Adipose tissue (tissue), 3 donors: Measurements from ENCODE around the gene ZNF521. TPM values are rescaled to one million over a fixed set of nuclear protein-coding genes. Genes with fewer than 3 reads are reported as not detected.

ENCODE experiments used
- H3K27ac ChIP-seq: one replicate; pipeline ENCODE4 v1.5.1; 2013; ENCODE audit warnings: low read depth, low read length
- WGBS, 3 donors: extraction: QIAGEN DNeasy Blood & Tissue Kit; methylation state at CpG; one replicate each; pipeline ENCODE4 v1.1.7; 2013; 5-methylcytosine and 5-hydroxymethylcytosine counted together
- polyA plus RNA-seq, 3 donors: library from polyadenylated mRNA; stranded (reverse); fragments of 200-250 nt; gene quantifications; one replicate each; pipeline ENCODE4 v1.2.3, GENCODE V29; 2013
- donor health status: healthy with polysubstance abuse.
- donor health status: Bipolar disorder and iron deficiency.
- donor health status: healthy.

The ZNF521 gene
- polyA plus RNA-seq, 3 donors, result 1.8 to 12.4 (median 11.4) TPM

DNA sequence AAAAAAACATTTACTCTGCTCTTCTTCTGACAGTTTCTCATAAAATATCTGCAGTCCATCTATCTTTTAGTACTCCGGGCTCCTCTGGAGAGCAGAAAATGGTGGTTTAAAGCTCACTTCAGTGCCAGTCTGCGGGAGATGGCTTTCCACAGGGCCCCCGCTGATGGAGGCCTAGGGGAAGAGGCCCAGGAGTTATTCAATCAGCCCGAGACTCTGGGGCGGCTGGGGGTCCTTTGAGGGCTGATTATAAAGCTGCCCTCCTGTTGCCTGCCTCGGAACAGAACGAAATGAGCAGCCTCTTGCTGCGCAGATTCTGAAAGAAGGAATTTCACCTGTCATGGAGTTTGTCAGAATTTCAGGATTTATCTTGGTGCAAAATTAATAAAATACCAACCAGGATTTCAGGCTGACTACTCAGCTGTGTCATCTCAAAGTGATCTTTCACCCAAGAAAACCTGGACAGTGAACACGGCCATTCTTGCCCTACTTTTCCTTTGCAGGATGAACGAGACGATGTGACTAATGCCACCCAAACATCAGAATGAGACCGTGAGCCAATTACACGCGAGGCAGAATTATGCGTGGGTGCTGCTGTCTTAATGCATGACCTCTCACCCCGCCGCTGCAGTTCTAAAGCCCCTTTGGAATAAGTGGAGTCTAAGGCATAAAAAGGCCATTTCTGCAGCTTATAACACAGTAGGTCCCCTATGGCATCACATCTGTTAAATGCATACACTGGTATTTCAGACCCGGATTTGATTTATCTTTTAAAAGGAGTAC lies 273.8 kb downstream of the ZNF521 start:
- H3K27ac ChIP-seq, result no peak overlapping the region
- WGBS, 3 donors, result 78 to 92% (median 91%) methylated on average over 18 of the region's 18 CpGs

- WGBS, 3 donors, result 60 to 81% (median 80%) methylated on average over 19 of the region's 19 CpGs
- no peak overlapping the region for H3K27ac ChIP-seq
Observed at GRCh38 chr18:25077038-25077943, 274.7 kb downstream of the ZNF521 start.

GRCh38 chr18:25075783-25076182 lies 276.2 kb downstream of the ZNF521 start:
- WGBS, 3 donors, result 64 to 86% (median 83%) methylated on average over 3 of the region's 3 CpGs
- no peak overlapping the region for H3K27ac ChIP-seq

DNA sequence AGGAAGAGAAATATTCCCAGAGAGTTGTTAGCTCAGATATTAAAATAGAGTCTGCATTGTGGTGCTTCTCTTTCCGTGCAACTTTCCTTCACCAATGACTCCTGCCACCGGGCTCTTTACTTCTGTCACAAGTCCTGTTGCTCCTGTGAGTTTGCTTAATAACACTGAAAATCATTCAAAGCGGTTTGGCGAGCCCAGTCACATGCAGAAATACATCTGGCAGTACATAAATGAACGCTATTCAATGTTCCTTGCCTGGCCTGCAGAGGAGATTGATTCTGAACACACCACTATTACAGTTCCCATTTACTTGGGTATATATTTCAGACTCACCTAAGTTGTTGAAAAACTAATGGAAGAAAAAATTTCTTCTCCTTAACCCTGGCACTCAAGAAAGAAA lies 276.6 kb downstream of the ZNF521 start:
- no peak overlapping the region for H3K27ac ChIP-seq
- WGBS, 3 donors, result 43 to 94% (median 93%) methylated on average over 5 of the region's 5 CpGs

DNA sequence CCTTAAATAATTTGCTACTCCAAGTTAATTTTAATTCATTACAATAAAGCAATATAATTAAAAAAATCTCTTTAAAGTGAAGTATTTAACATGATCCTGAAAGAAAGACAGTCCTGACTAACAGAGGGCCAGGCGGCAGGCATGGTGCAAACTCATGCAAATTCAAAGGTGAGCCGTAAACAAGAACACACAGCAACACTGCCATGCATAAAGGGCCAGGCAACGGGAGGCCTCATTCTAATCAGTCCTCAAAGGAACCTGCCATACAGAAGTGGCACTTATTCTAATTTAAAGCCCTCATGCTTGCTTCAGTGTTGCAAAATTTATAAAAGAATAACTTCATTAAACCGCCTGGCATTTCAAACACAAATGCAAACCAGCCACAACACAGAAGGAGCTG lies 277.0 kb downstream of the ZNF521 start:
- WGBS, 3 donors, result 61 to 93% (median 91%) methylated on average over 4 of the region's 4 CpGs
- no peak overlapping the region for H3K27ac ChIP-seq

GRCh38 chr18:25072205-25072604 lies 279.8 kb downstream of the ZNF521 start:
- WGBS, 3 donors, result 85 to 97% (median 96%) methylated on average over 6 of the region's 6 CpGs

DNA sequence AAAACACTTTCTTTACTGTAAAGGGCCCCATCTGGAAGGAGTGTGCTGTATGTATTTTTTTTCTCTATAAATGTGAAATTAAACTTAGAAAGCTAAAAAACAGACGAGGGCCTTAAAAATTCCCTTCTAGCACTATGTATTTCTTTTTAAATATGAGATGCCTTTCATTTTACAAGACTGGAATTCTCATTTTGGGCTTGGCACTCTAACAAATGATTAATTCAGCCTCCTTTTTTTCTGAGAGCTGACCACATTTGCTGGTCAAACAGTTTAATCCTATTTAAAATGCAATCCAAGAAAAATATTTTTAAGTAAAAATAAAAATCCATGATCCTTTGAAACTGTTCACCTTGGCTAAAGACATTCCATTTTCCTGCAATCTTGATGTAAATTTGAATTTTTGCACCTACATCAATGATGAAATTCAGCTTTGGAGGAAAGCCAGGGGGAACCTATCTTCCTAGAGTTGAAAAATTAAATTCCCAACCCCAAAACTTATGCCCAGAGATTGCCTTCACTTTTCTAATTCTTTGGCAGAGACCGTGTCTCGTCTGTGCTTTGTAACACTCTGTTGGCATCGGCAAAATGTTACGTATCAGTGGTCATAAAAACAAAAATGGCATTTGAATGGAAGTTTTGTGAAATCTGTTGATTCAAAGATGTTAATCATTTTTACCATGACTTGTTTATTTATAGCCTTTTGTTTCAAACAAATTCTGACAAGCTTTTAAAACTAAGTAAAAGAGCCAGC lies 284.5 kb downstream of the ZNF521 start:
- no peak overlapping the region for H3K27ac ChIP-seq
- WGBS, 3 donors, result 52 to 70% (median 54%) methylated on average over 5 of the region's 5 CpGs

More at GRCh38 chr18:25072205-25072604, 279.8 kb downstream of the ZNF521 start:
- no peak overlapping the region for H3K27ac ChIP-seq

- no peak overlapping the region for H3K27ac ChIP-seq
- 58 to 70% (median 62%) methylated on average over 3 of the region's 3 CpGs for WGBS, 3 donors
Observed at GRCh38 chr18:25066516-25066915, 285.4 kb downstream of the ZNF521 start.

DNA sequence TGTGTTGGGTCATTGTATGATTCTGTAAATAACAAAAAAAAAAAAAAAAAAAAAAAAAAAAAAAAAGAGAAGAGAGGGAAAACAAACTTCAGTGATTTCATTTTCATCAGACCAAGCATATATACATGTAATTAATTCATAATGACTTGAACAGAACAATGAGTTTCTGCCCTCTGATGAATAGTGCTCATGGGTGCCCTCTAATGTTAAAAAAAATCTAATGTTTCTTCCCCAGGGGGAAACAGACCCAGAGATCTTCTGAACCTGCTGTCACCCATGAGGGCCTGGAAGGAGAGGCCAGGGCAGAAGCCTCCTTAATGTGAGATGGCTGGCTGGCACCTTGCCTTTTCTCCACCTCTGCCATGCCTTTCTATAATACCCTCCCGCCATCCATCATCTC lies 289.2 kb downstream of the ZNF521 start:
- WGBS, 3 donors, result 88 to 95% (median 92%) methylated on average over 1 of the region's 1 CpG
- no peak overlapping the region for H3K27ac ChIP-seq

- 49 to 98% (median 97%) methylated on average over 2 of the region's 2 CpGs for WGBS, 3 donors
- no peak overlapping the region for H3K27ac ChIP-seq
Observed at GRCh38 chr18:25061395-25061794, 290.6 kb downstream of the ZNF521 start.

DNA sequence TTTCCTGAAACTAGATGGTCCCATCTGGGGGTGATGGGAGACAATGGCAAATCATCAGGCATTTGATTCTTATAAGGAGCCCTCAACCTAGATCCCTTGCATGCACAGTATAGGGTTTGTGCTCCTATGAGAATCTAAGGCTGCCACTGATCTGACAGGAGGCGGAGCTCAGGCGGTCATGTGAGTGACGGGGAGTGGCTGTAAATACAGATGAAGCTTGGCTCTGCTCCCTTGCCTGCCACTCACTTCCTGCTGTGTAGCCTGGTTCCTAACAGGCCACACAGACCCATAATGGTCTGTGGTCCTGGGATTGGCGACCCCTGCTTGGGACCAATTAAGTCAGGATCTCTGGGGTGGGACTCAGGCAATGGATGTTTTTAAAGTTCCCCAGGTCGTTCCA lies 293.4 kb downstream of the ZNF521 start:
- H3K27ac ChIP-seq, result no peak overlapping the region
- WGBS, 3 donors, result 71 to 88% (median 88%) methylated on average over 5 of the region's 5 CpGs

DNA sequence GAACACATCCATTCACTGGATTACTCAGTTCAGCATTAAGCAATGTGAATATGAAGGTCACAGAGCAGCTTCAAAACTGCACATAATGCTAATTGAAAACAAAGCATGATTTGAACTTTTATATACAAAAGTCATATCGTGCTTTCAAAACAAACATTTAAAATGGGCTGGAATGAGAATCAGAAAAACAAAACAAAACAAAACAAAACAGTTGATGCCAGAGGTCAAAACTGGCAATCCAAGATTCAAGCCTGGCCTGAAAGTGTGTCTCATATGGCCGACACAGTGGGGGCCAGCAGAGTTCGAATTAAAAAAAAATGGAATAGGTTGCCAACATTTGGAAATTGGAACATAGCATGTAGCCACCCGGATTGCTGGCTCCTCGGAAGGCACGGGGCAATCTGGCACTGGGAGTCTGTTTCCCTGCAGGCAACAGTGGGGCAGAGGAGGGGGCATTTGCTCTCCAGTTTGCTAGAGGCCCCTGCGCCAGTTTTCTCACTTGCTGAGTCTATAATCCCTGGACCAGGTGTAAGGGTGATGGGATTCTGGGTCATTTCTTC lies 294.4 kb downstream of the ZNF521 start:
- H3K27ac ChIP-seq, result no peak overlapping the region
- WGBS, 3 donors, result 76 to 87% (median 84%) methylated on average over 7 of the region's 7 CpGs

- WGBS, 3 donors, result 76 to 96% (median 83%) methylated on average over 8 of the region's 8 CpGs
- no peak overlapping the region for H3K27ac ChIP-seq
Observed at GRCh38 chr18:25056429-25056828, 295.5 kb downstream of the ZNF521 start.

GRCh38 chr18:25055076-25055475 lies 296.9 kb downstream of the ZNF521 start:
- 61 to 76% (median 64%) methylated on average over 4 of the region's 4 CpGs for WGBS, 3 donors
- H3K27ac ChIP-seq, result no peak overlapping the region

DNA sequence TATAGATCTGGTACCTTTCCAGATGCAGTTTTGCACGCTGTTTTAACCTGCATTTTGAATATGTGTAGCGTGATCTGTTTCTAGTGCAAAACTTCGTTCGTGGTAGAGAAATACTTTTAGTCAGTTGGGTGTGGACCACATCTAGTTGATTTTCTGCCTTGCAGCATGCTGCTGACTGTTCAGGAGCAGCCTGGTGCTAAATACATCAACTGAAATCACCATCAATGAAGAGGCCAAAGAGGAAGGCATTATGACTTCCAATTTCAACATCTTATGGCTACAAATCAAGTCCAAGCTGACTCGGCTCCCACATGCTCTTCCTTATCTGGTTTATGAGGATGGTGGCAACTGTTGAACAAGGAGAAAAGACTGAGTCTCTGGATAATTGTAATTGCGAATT lies 298.5 kb downstream of the ZNF521 start:
- H3K27ac ChIP-seq, result no peak overlapping the region
- 71 to 84% (median 83%) methylated on average over 6 of the region's 6 CpGs for WGBS, 3 donors

- 67 to 82% (median 77%) methylated on average over 4 of the region's 4 CpGs for WGBS, 3 donors
- H3K27ac ChIP-seq, result no peak overlapping the region
Observed at GRCh38 chr18:25052511-25052921, 299.4 kb downstream of the ZNF521 start.

- 87 to 96% (median 90%) methylated on average over 6 of the region's 6 CpGs for WGBS, 3 donors
- no peak overlapping the region for H3K27ac ChIP-seq
Observed at GRCh38 chr18:25050605-25051004, 301.4 kb downstream of the ZNF521 start.

- WGBS, 3 donors, result 32 to 78% (median 70%) methylated on average over 9 of the region's 9 CpGs
- no peak overlapping the region for H3K27ac ChIP-seq
Observed at GRCh38 chr18:25047983-25048382, 304.0 kb downstream of the ZNF521 start.
